ENCODE results near the gene DNER.

DNER gene

GRCh38 chr2:229319558-229319957 lies 394.8 kb downstream of the DNER start:
- DNase-seq (ENCODE audit: low read depth): no peak
- TF ChIP-seq MAX (IDR thresholded peaks at IDR 0.05; ENCODE audit: low read depth, low read length) (no peak), MYC (IDR thresholded peaks at IDR 0.05; ENCODE audit: low read depth, low read length) (no peak), CTCF (IDR thresholded peaks at IDR 0.05; ENCODE audit: low read depth, low read length) (no peak), POLR2A (IDR thresholded peaks at IDR 0.05; ENCODE audit: extremely low read depth, insufficient read length) (no peak)
- H3K4me3 ChIP-seq (ENCODE audit: low read depth, low read length): no peak overlapping the region

GRCh38 chr2:229314117-229314516 lies 400.2 kb downstream of the DNER start:
- TF ChIP-seq POLR2A (IDR thresholded peaks at IDR 0.05; ENCODE audit: extremely low read depth, insufficient read length): no peak
- no peak for TF ChIP-seq MYC (IDR thresholded peaks at IDR 0.05; ENCODE audit: low read depth, low read length)
- no peak for TF ChIP-seq CTCF (IDR thresholded peaks at IDR 0.05; ENCODE audit: low read depth, low read length)
- no peak for TF ChIP-seq MAX (IDR thresholded peaks at IDR 0.05; ENCODE audit: low read depth, low read length)
- no peak overlapping the region for H3K4me3 ChIP-seq (ENCODE audit: low read depth, low read length)
- no peak for DNase-seq (ENCODE audit: low read depth)

GRCh38 chr2:229313591-229313990 lies 400.8 kb downstream of the DNER start:
- no peak overlapping the region for H3K4me3 ChIP-seq (ENCODE audit: low read depth, low read length)
- no peak for DNase-seq (ENCODE audit: low read depth)
- TF ChIP-seq MAX (IDR thresholded peaks at IDR 0.05; ENCODE audit: low read depth, low read length): no peak
- no peak for TF ChIP-seq POLR2A (IDR thresholded peaks at IDR 0.05; ENCODE audit: extremely low read depth, insufficient read length)
- no peak for TF ChIP-seq MYC (IDR thresholded peaks at IDR 0.05; ENCODE audit: low read depth, low read length)
- no peak for TF ChIP-seq CTCF (IDR thresholded peaks at IDR 0.05; ENCODE audit: low read depth, low read length)

Measured in NB4 (cell line).